ENCODE data around the gene SCARB1. TPM values are rescaled to one million over a fixed set of nuclear protein-coding genes. Genes with fewer than 3 reads are reported as not detected.

The SCARB1 gene
- total RNA-seq, 6 experiments from 2014 or later, result 128 to 359 (median 214) TPM

GRCh38 chr12:124764451-124764850 lies 99.2 kb downstream of the SCARB1 start:
- intact Hi-C loops (cut with DNase I), result loop anchor here (10.0 kb wide), 4 partner anchors 190 to 730 kb away; partner anchors contain the start of gene NCOR2 (in 1 of the 2)
- peaks cover 0 to 4% (median 2%) of the 10 kb centered on the region in 4 donors for H3K9me3 ChIP-seq
- peaks cover 0 to 15% (median 0%) of the 10 kb centered on the region in 4 donors for H3K4me1 ChIP-seq
- WGBS (ENCODE audit: insufficient coverage, low coverage, low lambda C conversion rate, missing lambda C conversion rate), result 51% methylated on average over 3 of the region's 3 CpGs
- no peak overlapping the region for H3K27ac ChIP-seq
- ATAC-seq (no peak), DNase-seq (no peak)
- no peak overlapping the region for H3K4me3 ChIP-seq
- H3K27me3 ChIP-seq, result no peaks in the 10 kb centered on the region
- no peaks in the 10 kb centered on the region for H3K36me3 ChIP-seq
- no peak for TF ChIP-seq POLR2A (IDR thresholded peaks at IDR 0.05)
- TF ChIP-seq CTCF (IDR thresholded peaks at IDR 0.05), result peak; percentile 51 to 82 (median 62)

GRCh38 chr12:124763594-124763979 lies 100.1 kb downstream of the SCARB1 start:
- intact Hi-C loops (cut with DNase I), result loop anchor here (10.0 kb wide), 4 partner anchors 189 to 729 kb away; partner anchors contain the start of gene NCOR2 (in 1 of the 2)
- no peaks in the 10 kb centered on the region for H3K36me3 ChIP-seq
- whole genome bisulfite sequencing (ENCODE audit: insufficient coverage, low coverage, low lambda C conversion rate, missing lambda C conversion rate), result 69% methylated on average over 5 of the region's 5 CpGs
- TF ChIP-seq CTCF (IDR thresholded peaks at IDR 0.05) (no peak), POLR2A (IDR thresholded peaks at IDR 0.05) (no peak)
- peaks cover 0 to 4% (median 2%) of the 10 kb centered on the region in 4 donors for H3K9me3 ChIP-seq
- DNase-seq, result no peak
- no peak overlapping the region for H3K4me3 ChIP-seq
- H3K27me3 ChIP-seq, result no peaks in the 10 kb centered on the region
- no peak for ATAC-seq
- no peak overlapping the region for H3K27ac ChIP-seq
- peaks cover 0 to 15% (median 0%) of the 10 kb centered on the region in 4 donors for H3K4me1 ChIP-seq

GRCh38 chr12:124762791-124763593 lies 100.7 kb downstream of the SCARB1 start:
- Histone ChIP-seq H3K4me1 (peaks cover 0 to 15% (median 0%) of the 10 kb centered on the region in 4 donors), H3K27me3 (no peaks in the 10 kb centered on the region), H3K4me3 (no peak overlapping the region), H3K9me3 (peaks cover 0 to 4% (median 2%) of the 10 kb centered on the region in 4 donors), H3K36me3 (no peaks in the 10 kb centered on the region), H3K27ac (no peak overlapping the region)
- no peak for TF ChIP-seq POLR2A (IDR thresholded peaks at IDR 0.05)
- TF ChIP-seq CTCF (IDR thresholded peaks at IDR 0.05), result no peak
- DNase-seq, result no peak
- intact Hi-C loops (cut with DNase I), result loop anchor here (10.0 kb wide), 4 partner anchors 188 to 728 kb away; partner anchors contain the start of gene NCOR2 (in 1 of the 2)
- no peak for ATAC-seq
- 78% methylated on average over 11 of the region's 13 CpGs for WGBS (ENCODE audit: insufficient coverage, low coverage, low lambda C conversion rate, missing lambda C conversion rate)

GRCh38 chr12:124762384-124762783 lies 101.3 kb downstream of the SCARB1 start:
- H3K36me3 ChIP-seq, result no peaks in the 10 kb centered on the region
- TF ChIP-seq CTCF (IDR thresholded peaks at IDR 0.05), result no peak
- TF ChIP-seq POLR2A (IDR thresholded peaks at IDR 0.05), result no peak
- H3K9me3 ChIP-seq, result peaks cover 0 to 4% (median 2%) of the 10 kb centered on the region in 4 donors
- peaks cover 0 to 15% (median 0%) of the 10 kb centered on the region in 4 donors for H3K4me1 ChIP-seq
- no peaks in the 10 kb centered on the region for H3K27me3 ChIP-seq
- no peak overlapping the region for H3K27ac ChIP-seq
- DNase-seq (no peak), ATAC-seq (no peak)
- no CpG with 5 or more reads among the region's 8 CpGs for WGBS (ENCODE audit: insufficient coverage, low coverage, low lambda C conversion rate, missing lambda C conversion rate)
- no peak overlapping the region for H3K4me3 ChIP-seq
- intact Hi-C loops (cut with DNase I), result loop anchor here (10.0 kb wide), 4 partner anchors 188 to 728 kb away; partner anchors contain the start of gene NCOR2 (in 1 of the 2)

Measured in right lobe of liver (tissue), 6 donors.